CD4-positive, alpha-beta T cell (primary cell): Measurements from ENCODE around the gene ACCSL. TPM values are rescaled to one million over a fixed set of nuclear protein-coding genes. Genes with fewer than 3 reads are reported as not detected.
A peak's percentile ranks its signal among the peaks of the same experiment; 100 is the strongest.

Experiments
- ATAC-seq: fragments of 200-7000 bp; cut with Tn5 transposase; one replicate; pipeline ENCODE4 v1.10.0; 2022; ENCODE audit warnings: mild to moderate bottlenecking; ENCODE audit not compliant: poor library complexity
- CTCF ChIA-PET: fragments of 350-600 bp; sonication (Branson Sonifier 250); formaldehyde crosslinking; loops from one replicate; lab custom pipeline; 2021; ENCODE audit warnings: antibody characterized with exemption, inconsistent platforms; lab: Charles Lee
- POLR2A ChIA-PET: fragments of 350-600 bp; sonication (Branson Sonifier 250); formaldehyde crosslinking; loops from one replicate; lab custom pipeline; 2021; ENCODE audit warnings: antibody characterized with exemption, inconsistent platforms; lab: Charles Lee
- DNase-seq, 14 experiments: peaks; one replicate each; pipeline ENCODE4 v3.0.0-alpha.2; 2013 to 2020; ENCODE audit warnings: mixed read lengths in 2 of 14
- H3K27ac ChIP-seq, 2 donors: one replicate each; pipeline versions ENCODE4 v1.5.1 to v1.7.0; 2013; ENCODE audit warnings: low read length in 2 of 2, low read depth in 1 of 2, mild to moderate bottlenecking in 1 of 2
- H3K27me3 ChIP-seq, 2 experiments: 1 replicate in 1 of 2; 2 replicates in 1 of 2; pipeline versions ENCODE4 v1.6.1 to v1.7.0; 2013; ENCODE audit warnings: low read length in 2 of 2, control low read depth in 1 of 2, mild to moderate bottlenecking in 1 of 2, moderate library complexity in 1 of 2; ENCODE audit not compliant: insufficient read depth in 2 of 2, control insufficient read depth in 1 of 2
- H3K36me3 ChIP-seq: one replicate; pipeline ENCODE4 v1.6.1; 2013; ENCODE audit warnings: low read length, control low read depth; ENCODE audit not compliant: insufficient read depth
- H3K4me1 ChIP-seq: one replicate; pipeline ENCODE4 v1.6.1; 2013; ENCODE audit warnings: low read length, control low read depth; ENCODE audit not compliant: insufficient read depth
- H3K4me3 ChIP-seq: one replicate; pipeline ENCODE4 v1.5.1; 2013; ENCODE audit warnings: mild to moderate bottlenecking, low read length, moderate library complexity
- H3K9me3 ChIP-seq, 2 experiments: 1 replicate in 1 of 2; 2 replicates in 1 of 2; pipeline versions ENCODE4 v1.6.1 to v1.7.0; 2013; ENCODE audit warnings: low read length in 2 of 2, mild to moderate bottlenecking in 2 of 2, control low read depth in 1 of 2, moderate library complexity in 1 of 2; ENCODE audit not compliant: control insufficient read depth in 1 of 2, insufficient read depth in 1 of 2
- H3K27ac Mint-ChIP-seq: one replicate; pipeline ENCODE4 v1.8.0; 2020; ENCODE audit warnings: mixed read lengths
- H3K27me3 Mint-ChIP-seq: one replicate; pipeline ENCODE4 v1.8.0; 2021; ENCODE audit warnings: mixed read lengths
- H3K36me3 Mint-ChIP-seq: one replicate; pipeline ENCODE4 v1.8.0; 2021; ENCODE audit warnings: low read depth, mixed read lengths
- H3K4me1 Mint-ChIP-seq: one replicate; pipeline ENCODE4 v1.8.0; 2021; ENCODE audit warnings: low read depth, mixed read lengths
- H3K4me3 Mint-ChIP-seq: one replicate; pipeline ENCODE4 v1.8.0; 2020; ENCODE audit warnings: mild to moderate bottlenecking, mixed read lengths
- H3K9me3 Mint-ChIP-seq: one replicate; pipeline ENCODE4 v1.8.0; 2020; ENCODE audit warnings: mixed read lengths
- intact Hi-C, 2 experiments: fragments of 100-400 bp; cut with DNase I in 1 of 2; cut with micrococcal nuclease in 1 of 2; formaldehyde crosslinking; loops; one replicate each; pipeline versions ENCODE4 v1.15.1 to v1.9.0; 2023 to 2025; cut with DNase I, micrococcal nuclease
- total RNA-seq, 174 experiments: library from RNA in 2 of 174; stranded (reverse) in 2 of 174; gene quantifications; one replicate each; pipeline ENCODE4 v1.2.3 and lab custom pipeline; 2021 to 2026
- TF ChIP-seq, protein P1 (sequence below): fragments of 200-600 bp; IDR thresholded peaks from one replicate; pipeline ENCODE4 v1.8.0; 2022; ENCODE audit warnings: antibody characterized with exemption, mild to moderate bottlenecking

Gene ACCSL
- total RNA-seq, 2 experiments from 2014 or later = not detected

DNA sequence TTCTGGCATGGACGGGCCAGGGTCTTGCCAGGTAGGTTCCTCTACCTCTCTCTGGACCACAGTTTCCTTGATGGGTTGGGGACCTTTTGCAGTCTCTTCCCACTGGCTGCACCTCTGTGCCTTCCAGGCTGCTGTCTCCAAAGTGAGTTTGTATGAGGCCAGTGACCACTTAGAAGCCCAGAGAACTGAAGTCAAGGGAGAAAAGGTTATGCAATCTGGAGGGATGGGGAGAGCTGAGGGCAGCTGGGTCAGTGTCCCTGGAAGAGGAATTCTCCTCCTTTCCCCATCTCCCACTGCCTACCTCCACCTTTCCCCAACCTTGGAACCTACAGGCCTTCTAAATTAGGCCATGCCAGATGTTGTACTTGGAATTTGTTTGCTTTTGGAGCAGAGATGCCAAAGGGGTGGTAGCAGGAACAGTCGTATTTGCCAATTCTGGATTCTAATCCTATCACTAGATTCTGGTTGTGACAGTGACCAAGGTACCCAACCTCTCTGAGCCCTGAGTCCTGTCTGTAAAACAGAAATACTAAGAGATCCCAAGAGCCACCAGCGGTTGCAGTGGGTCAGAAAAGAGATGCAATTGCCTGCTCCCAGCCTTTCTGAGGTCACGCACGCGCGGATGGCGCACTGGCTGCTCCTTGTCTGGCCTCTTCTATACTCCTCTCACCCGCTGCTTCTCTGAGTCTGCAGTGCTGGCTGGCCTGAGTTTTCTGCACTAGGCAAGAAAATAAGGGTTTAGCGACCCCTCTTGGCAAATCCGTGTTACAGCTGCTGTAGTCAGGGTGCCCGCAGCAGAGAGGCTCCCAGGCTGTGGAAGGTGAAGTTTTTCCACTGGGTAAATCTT lies 10.7 kb upstream of the ACCSL start:
- Histone ChIP-seq H3K27ac (no peak overlapping the region), H3K36me3 (no peaks in the 10 kb centered on the region), H3K9me3 (peaks cover 0 to 5% of the 10 kb centered on the region in 2 experiments), H3K27me3 (peaks cover 7 to 13% of the 10 kb centered on the region in 2 experiments), H3K4me3 (no peak overlapping the region), H3K4me1 (no peaks in the 10 kb centered on the region)
- ChIA-PET CTCF (no interaction called here), POLR2A (no interaction called here)
- no peak overlapping the region for H3K4me3 Mint-ChIP-seq
- peaks cover 6% of the 10 kb centered on the region for H3K9me3 Mint-ChIP-seq
- no peak for ATAC-seq
- peaks cover 13% of the 10 kb centered on the region for H3K27me3 Mint-ChIP-seq
- TF ChIP-seq, protein P1, sequence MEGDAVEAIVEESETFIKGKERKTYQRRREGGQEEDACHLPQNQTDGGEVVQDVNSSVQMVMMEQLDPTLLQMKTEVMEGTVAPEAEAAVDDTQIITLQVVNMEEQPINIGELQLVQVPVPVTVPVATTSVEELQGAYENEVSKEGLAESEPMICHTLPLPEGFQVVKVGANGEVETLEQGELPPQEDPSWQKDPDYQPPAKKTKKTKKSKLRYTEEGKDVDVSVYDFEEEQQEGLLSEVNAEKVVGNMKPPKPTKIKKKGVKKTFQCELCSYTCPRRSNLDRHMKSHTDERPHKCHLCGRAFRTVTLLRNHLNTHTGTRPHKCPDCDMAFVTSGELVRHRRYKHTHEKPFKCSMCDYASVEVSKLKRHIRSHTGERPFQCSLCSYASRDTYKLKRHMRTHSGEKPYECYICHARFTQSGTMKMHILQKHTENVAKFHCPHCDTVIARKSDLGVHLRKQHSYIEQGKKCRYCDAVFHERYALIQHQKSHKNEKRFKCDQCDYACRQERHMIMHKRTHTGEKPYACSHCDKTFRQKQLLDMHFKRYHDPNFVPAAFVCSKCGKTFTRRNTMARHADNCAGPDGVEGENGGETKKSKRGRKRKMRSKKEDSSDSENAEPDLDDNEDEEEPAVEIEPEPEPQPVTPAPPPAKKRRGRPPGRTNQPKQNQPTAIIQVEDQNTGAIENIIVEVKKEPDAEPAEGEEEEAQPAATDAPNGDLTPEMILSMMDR = no peak
- H3K27ac Mint-ChIP-seq = no peak overlapping the region
- peak in 4 of 14 experiments; percentile 2 to 35 (median 24) for DNase-seq
- intact Hi-C loops = no loop called here
- no peaks in the 10 kb centered on the region for H3K4me1 Mint-ChIP-seq
- H3K36me3 Mint-ChIP-seq = no peaks in the 10 kb centered on the region

DNA sequence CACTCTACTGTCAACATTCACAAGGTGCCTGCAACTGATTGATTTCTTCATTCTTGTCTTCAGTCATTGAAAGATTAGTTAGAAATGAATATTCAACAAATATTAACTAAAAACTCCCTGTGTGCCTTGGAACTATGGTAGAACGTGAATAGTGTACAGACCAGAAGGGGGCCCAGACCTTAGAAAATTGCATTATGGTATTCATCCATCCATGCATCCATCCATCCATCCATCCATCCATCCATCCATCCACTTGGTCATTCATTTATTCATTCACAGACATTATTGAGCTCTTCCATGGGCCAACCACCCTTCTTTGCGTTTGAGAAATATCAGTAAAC lies 10.2 kb upstream of the ACCSL start:
- peaks cover 9% of the 10 kb centered on the region for H3K27me3 Mint-ChIP-seq
- H3K36me3 Mint-ChIP-seq = no peaks in the 10 kb centered on the region
- Histone ChIP-seq H3K4me3 (no peak overlapping the region), H3K36me3 (no peaks in the 10 kb centered on the region), H3K4me1 (no peaks in the 10 kb centered on the region), H3K9me3 (peaks cover 0 to 5% of the 10 kb centered on the region in 2 experiments), H3K27me3 (peaks cover 2 to 10% of the 10 kb centered on the region in 2 experiments), H3K27ac (no peak overlapping the region)
- TF ChIP-seq, protein P1 = no peak
- ChIA-PET CTCF (no interaction called here), POLR2A (no interaction called here)
- ATAC-seq (no peak), DNase-seq (no peak)
- no peak overlapping the region for H3K4me3 Mint-ChIP-seq
- no peak overlapping the region for H3K27ac Mint-ChIP-seq
- H3K9me3 Mint-ChIP-seq = peaks cover 6% of the 10 kb centered on the region
- H3K4me1 Mint-ChIP-seq = no peaks in the 10 kb centered on the region
- intact Hi-C loops = no loop called here

DNA sequence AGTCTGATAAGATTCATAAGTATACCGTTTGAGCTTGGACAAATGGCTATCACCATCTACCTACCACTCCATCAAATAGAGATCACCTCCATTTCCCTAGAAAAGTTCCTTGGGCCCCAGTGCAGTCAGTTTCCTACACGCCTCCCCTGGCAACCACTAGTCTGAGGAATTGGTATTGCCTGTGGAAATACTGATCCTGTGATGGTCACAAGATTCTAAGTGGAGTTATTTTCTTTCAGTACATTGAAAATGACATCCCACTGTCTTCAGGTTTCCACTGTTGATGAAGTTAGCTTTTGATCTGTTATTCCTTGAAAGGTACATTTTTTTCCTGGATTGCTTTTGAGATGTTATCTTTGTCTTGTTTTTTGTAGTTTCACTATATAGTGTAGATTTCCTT lies 4.6 kb upstream of the ACCSL start:
- H3K4me1 Mint-ChIP-seq = no peaks in the 10 kb centered on the region
- H3K27me3 ChIP-seq = no peaks in the 10 kb centered on the region
- TF ChIP-seq, protein P1 = no peak
- no peaks in the 10 kb centered on the region for H3K4me1 ChIP-seq
- CTCF ChIA-PET = no interaction called here
- DNase-seq (no peak), ATAC-seq (no peak)
- peaks cover 0 to 5% of the 10 kb centered on the region in 2 experiments for H3K9me3 ChIP-seq
- no peak overlapping the region for H3K4me3 ChIP-seq
- peaks cover 9% of the 10 kb centered on the region for H3K27me3 Mint-ChIP-seq
- POLR2A ChIA-PET = no interaction called here
- H3K9me3 Mint-ChIP-seq = peaks cover 6% of the 10 kb centered on the region
- no peaks in the 10 kb centered on the region for H3K36me3 ChIP-seq
- no peak overlapping the region for H3K27ac Mint-ChIP-seq
- intact Hi-C loops = no loop called here
- H3K27ac ChIP-seq = no peak overlapping the region
- no peaks in the 10 kb centered on the region for H3K36me3 Mint-ChIP-seq
- no peak overlapping the region for H3K4me3 Mint-ChIP-seq
